ENCODE results near the gene CLCN3. TPM values are rescaled to one million over a fixed set of nuclear protein-coding genes. Genes with fewer than 3 reads are reported as not detected.

The CLCN3 gene
- total and polyA plus RNA-seq, 2 of the 13 experiments (the other 11 are each of a cell fraction or from before 2014, with no cell fraction given) = 13.6 to 23.7 TPM

DNA sequence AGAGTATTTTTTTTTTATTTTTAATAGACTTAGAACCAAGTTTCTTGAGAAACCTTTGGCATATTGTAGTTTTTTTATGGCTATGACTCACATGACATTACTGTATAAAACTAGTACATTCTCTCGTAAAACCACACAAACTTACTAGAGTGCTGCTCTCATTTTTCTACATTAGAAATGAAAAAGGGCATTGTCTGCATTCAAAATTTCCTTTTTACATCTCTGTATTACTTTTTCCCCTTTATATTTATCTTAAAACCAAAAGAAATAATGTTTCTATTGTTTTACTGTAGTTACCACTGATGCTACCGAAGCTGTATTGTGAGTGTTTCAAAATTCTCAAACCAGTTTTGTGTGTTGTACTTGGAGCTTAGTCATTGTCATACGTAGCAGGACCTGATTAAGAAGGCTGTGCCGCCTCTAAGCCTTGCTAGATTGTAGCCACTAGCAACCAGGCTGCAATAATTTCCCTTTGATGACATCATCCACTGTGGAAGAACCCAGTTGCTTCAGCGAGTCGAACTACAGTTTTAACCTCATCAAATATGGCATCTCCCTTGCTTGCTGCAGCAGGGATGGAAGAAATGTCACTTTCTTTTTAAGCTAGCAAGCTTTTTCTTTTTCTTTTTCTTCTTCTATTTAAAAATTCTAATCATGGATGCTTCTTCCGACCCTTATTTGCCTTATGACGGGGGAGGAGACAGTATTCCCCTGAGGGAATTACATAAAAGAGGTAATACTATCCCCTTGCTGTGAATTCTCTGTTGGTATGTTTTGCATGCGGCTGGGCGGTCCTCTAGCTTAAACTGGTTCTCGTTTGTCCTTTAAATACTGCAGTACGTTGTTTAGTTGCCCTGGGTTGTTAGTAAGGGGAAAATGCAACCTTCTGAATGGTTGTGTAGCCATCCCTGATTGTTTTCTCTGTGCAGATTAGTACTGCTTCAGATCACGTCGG, 39.6 kb downstream of the CLCN3 start (continued):
- TF ChIP-seq MED13 (CRISPR knock-in tag; IDR thresholded peaks at IDR 0.05) (no peak), CHD4 (IDR thresholded peaks at IDR 0.05; ENCODE audit: borderline replicate concordance, low read length) (no peak), JUND (CRISPR knock-in tag; IDR thresholded peaks at IDR 0.05) (0 out of 2 replicates have a peak, but pooled peaks have one; percentile 36), ZFP91 (CRISPR knock-in tag; IDR thresholded peaks at IDR 0.05; ENCODE audit: borderline replicate concordance) (no peak), ZIK1 (CRISPR knock-in tag; IDR thresholded peaks at IDR 0.05; ENCODE audit: borderline replicate concordance, low read depth) (no peak), CREM (IDR thresholded peaks at IDR 0.05) (peak; percentile 65), CREM (CRISPR knock-in tag; IDR thresholded peaks at IDR 0.05) (no peak), HDAC6 (IDR thresholded peaks at IDR 0.05; ENCODE audit: low read depth, low read length) (no peak), SIN3A (IDR thresholded peaks at IDR 0.05; ENCODE audit: borderline replicate concordance, low read depth, low read length) (no peak), AGO1 (IDR thresholded peaks at IDR 0.05; ENCODE audit: low read depth, low read length, poor library complexity, severe bottlenecking) (no peak), ZNF30 (CRISPR knock-in tag; IDR thresholded peaks at IDR 0.05) (no peak), SNRNP70 (IDR thresholded peaks at IDR 0.05; ENCODE audit: low read depth, low read length) (no peak), NAIF1 (CRISPR knock-in tag; IDR thresholded peaks at IDR 0.05; ENCODE audit: borderline replicate concordance) (no peak), KDM4B (CRISPR knock-in tag; IDR thresholded peaks at IDR 0.05) (no peak)
- TF ChIP-seq, protein P1, sequence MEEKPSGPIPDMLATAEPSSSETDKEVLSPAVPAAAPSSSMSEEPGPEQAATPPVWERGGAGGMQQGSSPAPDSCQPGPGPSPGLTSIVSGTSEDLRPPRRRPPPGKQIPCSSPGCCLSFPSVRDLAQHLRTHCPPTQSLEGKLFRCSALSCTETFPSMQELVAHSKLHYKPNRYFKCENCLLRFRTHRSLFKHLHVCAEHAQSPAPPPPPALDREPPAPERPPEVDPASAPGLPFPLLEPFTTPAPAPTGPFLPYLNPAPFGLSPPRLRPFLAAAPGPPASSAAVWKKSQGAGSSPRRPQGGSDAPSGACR (CRISPR knock-in tag; IDR thresholded peaks at IDR 0.05) = no peak
- TF ChIP-seq, protein P2, sequence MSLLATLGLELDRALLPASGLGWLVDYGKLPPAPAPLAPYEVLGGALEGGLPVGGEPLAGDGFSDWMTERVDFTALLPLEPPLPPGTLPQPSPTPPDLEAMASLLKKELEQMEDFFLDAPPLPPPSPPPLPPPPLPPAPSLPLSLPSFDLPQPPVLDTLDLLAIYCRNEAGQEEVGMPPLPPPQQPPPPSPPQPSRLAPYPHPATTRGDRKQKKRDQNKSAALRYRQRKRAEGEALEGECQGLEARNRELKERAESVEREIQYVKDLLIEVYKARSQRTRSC (CRISPR knock-in tag; IDR thresholded peaks at IDR 0.05; ENCODE audit: low read depth) = no peak
- TF ChIP-seq, protein P3, sequence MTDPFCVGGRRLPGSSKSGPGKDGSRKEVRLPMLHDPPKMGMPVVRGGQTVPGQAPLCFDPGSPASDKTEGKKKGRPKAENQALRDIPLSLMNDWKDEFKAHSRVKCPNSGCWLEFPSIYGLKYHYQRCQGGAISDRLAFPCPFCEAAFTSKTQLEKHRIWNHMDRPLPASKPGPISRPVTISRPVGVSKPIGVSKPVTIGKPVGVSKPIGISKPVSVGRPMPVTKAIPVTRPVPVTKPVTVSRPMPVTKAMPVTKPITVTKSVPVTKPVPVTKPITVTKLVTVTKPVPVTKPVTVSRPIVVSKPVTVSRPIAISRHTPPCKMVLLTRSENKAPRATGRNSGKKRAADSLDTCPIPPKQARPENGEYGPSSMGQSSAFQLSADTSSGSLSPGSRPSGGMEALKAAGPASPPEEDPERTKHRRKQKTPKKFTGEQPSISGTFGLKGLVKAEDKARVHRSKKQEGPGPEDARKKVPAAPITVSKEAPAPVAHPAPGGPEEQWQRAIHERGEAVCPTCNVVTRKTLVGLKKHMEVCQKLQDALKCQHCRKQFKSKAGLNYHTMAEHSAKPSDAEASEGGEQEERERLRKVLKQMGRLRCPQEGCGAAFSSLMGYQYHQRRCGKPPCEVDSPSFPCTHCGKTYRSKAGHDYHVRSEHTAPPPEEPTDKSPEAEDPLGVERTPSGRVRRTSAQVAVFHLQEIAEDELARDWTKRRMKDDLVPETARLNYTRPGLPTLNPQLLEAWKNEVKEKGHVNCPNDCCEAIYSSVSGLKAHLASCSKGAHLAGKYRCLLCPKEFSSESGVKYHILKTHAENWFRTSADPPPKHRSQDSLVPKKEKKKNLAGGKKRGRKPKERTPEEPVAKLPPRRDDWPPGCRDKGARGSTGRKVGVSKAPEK (CRISPR knock-in tag; IDR thresholded peaks at IDR 0.05; ENCODE audit: borderline replicate concordance) = no peak
- TF ChIP-seq, protein P4, sequence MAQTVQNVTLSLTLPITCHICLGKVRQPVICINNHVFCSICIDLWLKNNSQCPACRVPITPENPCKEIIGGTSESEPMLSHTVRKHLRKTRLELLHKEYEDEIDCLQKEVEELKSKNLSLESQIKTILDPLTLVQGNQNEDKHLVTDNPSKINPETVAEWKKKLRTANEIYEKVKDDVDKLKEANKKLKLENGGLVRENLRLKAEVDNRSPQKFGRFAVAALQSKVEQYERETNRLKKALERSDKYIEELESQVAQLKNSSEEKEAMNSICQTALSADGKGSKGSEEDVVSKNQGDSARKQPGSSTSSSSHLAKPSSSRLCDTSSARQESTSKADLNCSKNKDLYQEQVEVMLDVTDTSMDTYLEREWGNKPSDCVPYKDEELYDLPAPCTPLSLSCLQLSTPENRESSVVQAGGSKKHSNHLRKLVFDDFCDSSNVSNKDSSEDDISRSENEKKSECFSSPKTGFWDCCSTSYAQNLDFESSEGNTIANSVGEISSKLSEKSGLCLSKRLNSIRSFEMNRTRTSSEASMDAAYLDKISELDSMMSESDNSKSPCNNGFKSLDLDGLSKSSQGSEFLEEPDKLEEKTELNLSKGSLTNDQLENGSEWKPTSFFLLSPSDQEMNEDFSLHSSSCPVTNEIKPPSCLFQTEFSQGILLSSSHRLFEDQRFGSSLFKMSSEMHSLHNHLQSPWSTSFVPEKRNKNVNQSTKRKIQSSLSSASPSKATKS (CRISPR knock-in tag; IDR thresholded peaks at IDR 0.05) = no peak

All from HepG2 (cell line).